HUDEP-2 (cell line): Measurements from ENCODE around the gene ADAM33.

Experiments used
- DNase-seq, 76 experiments: peaks; one replicate each; lab custom pipeline; 2025; ENCODE audit not compliant: unreplicated experiment in 76 of 76; lab: John Stamatoyannopoulos, UW

Gene ADAM33

GRCh38 chr20:3681931-3682781 is at the start of gene ADAM33:
TSS of gene ADAM33 (minus strand) at chr20:3682010. CDS start at chr20:3682004, 6 bp downstream.
- no peak for DNase-seq

- no peak for DNase-seq
These were observed 49.2 kb upstream of the ADAM33 start for GRCh38 chr20:3730803-3731672.

- DNase-seq = no peak
These were observed 48.2 kb upstream of the ADAM33 start for GRCh38 chr20:3729811-3730540.

GRCh38 chr20:3729378-3729777 is 47.6 kb upstream of the ADAM33 start:
- DNase-seq = no peak

GRCh38 chr20:3728876-3729275 is 47.1 kb upstream of the ADAM33 start:
- no peak for DNase-seq

GRCh38 chr20:3728354-3728753 is 46.5 kb upstream of the ADAM33 start:
- no peak for DNase-seq

- no peak for DNase-seq
These were observed 45.7 kb upstream of the ADAM33 start for GRCh38 chr20:3727401-3728021.

- no peak for DNase-seq
These were observed 42.5 kb upstream of the ADAM33 start for GRCh38 chr20:3724356-3724755.

- DNase-seq = no peak
These were observed 41.5 kb upstream of the ADAM33 start for GRCh38 chr20:3723284-3723683.

GRCh38 chr20:3721912-3722311 is 40.1 kb upstream of the ADAM33 start:
- no peak for DNase-seq

- no peak for DNase-seq
These were observed 38.8 kb upstream of the ADAM33 start for GRCh38 chr20:3720626-3721025.

GRCh38 chr20:3720068-3720467 is 38.3 kb upstream of the ADAM33 start:
- DNase-seq = no peak

- DNase-seq = no peak
These were observed 37.2 kb upstream of the ADAM33 start for GRCh38 chr20:3719046-3719445.

GRCh38 chr20:3716195-3716834 is 34.5 kb upstream of the ADAM33 start:
- peak in 56 of 76 experiments; percentile 2 to 60 (median 31) for DNase-seq

GRCh38 chr20:3714092-3714491 is 32.3 kb upstream of the ADAM33 start:
- DNase-seq = no peak

- DNase-seq = no peak
These were observed 30.6 kb upstream of the ADAM33 start, which contains the start of gene SIGLEC1 for GRCh38 chr20:3712279-3712873. TSS of gene SIGLEC1 (minus strand) at chr20:3712600. CDS start at chr20:3707128, 5,472 bp downstream.

GRCh38 chr20:3711484-3711941 is 29.7 kb upstream of the ADAM33 start:
- no peak for DNase-seq

GRCh38 chr20:3710703-3711483 is 29.1 kb upstream of the ADAM33 start:
- DNase-seq = peak in 55 of 76 experiments; percentile 3 to 81 (median 51)
